IPS-18a (cell line): Measurements from ENCODE around the gene ATP8B4.

Source experiments
- H3K27ac ChIP-seq: one replicate; pipeline ENCODE4 v1.5.1; 2013; ENCODE audit warnings: low read length
- H3K27me3 ChIP-seq: one replicate; pipeline ENCODE4 v1.6.1; 2013; ENCODE audit warnings: mild to moderate bottlenecking, low read length; ENCODE audit not compliant: control insufficient read depth, insufficient read depth
- H3K36me3 ChIP-seq: one replicate; pipeline ENCODE4 v1.6.1; 2013; ENCODE audit warnings: low read depth, low read length; ENCODE audit not compliant: control insufficient read depth
- H3K4me1 ChIP-seq: one replicate; pipeline ENCODE4 v1.6.1; 2013; ENCODE audit warnings: low read depth, low read length; ENCODE audit not compliant: control insufficient read depth
- H3K4me3 ChIP-seq: one replicate; pipeline ENCODE4 v1.5.1; 2013; ENCODE audit warnings: low read length
- H3K9ac ChIP-seq: one replicate; pipeline ENCODE4 v1.6.1; 2013; ENCODE audit warnings: mild to moderate bottlenecking, low read length, moderate library complexity
- H3K9me3 ChIP-seq: one replicate; pipeline ENCODE4 v1.6.1; 2013; ENCODE audit warnings: low read depth, low read length; ENCODE audit not compliant: control insufficient read depth

The ATP8B4 gene

GRCh38 chr15:49916998-49917397 lies 202.0 kb downstream of the ATP8B4 start:
- Histone ChIP-seq H3K4me3 (no peak overlapping the region), H3K36me3 (no peaks in the 10 kb centered on the region), H3K4me1 (peaks cover 8% of the 10 kb centered on the region), H3K27ac (no peak overlapping the region), H3K9me3 (no peaks in the 10 kb centered on the region), H3K27me3 (no peaks in the 10 kb centered on the region), H3K9ac (no peak overlapping the region)

GRCh38 chr15:49915822-49916221 lies 203.2 kb downstream of the ATP8B4 start:
- Histone ChIP-seq H3K36me3 (no peaks in the 10 kb centered on the region), H3K9ac (no peak overlapping the region), H3K4me1 (no peaks in the 10 kb centered on the region), H3K27me3 (no peaks in the 10 kb centered on the region), H3K27ac (no peak overlapping the region), H3K4me3 (no peak overlapping the region), H3K9me3 (no peaks in the 10 kb centered on the region)

GRCh38 chr15:49908933-49909295 lies 210.1 kb downstream of the ATP8B4 start:
- Histone ChIP-seq H3K27me3 (no peaks in the 10 kb centered on the region), H3K36me3 (no peaks in the 10 kb centered on the region), H3K4me3 (no peak overlapping the region), H3K9ac (no peak overlapping the region), H3K9me3 (no peaks in the 10 kb centered on the region), H3K4me1 (no peaks in the 10 kb centered on the region), H3K27ac (no peak overlapping the region)

- Histone ChIP-seq H3K9ac (no peak overlapping the region), H3K27me3 (no peaks in the 10 kb centered on the region), H3K9me3 (no peaks in the 10 kb centered on the region)
These were observed 210.6 kb downstream of the ATP8B4 start for GRCh38 chr15:49908236-49908932.

GRCh38 chr15:49906966-49907365 lies 212.1 kb downstream of the ATP8B4 start:
- no peak overlapping the region for H3K9ac ChIP-seq
- no peaks in the 10 kb centered on the region for H3K36me3 ChIP-seq
- no peaks in the 10 kb centered on the region for H3K9me3 ChIP-seq
- H3K4me3 ChIP-seq: no peak overlapping the region
- H3K27me3 ChIP-seq: no peaks in the 10 kb centered on the region
- no peaks in the 10 kb centered on the region for H3K4me1 ChIP-seq
- H3K27ac ChIP-seq: no peak overlapping the region

More at GRCh38 chr15:49908236-49908932, 210.6 kb downstream of the ATP8B4 start:
- no peaks in the 10 kb centered on the region for H3K4me1 ChIP-seq
- H3K27ac ChIP-seq: no peak overlapping the region
- H3K4me3 ChIP-seq: no peak overlapping the region
- no peaks in the 10 kb centered on the region for H3K36me3 ChIP-seq

GRCh38 chr15:49905221-49905620 lies 213.8 kb downstream of the ATP8B4 start:
- no peak overlapping the region for H3K9ac ChIP-seq
- no peaks in the 10 kb centered on the region for H3K36me3 ChIP-seq
- no peaks in the 10 kb centered on the region for H3K9me3 ChIP-seq
- no peak overlapping the region for H3K4me3 ChIP-seq
- no peaks in the 10 kb centered on the region for H3K27me3 ChIP-seq
- no peaks in the 10 kb centered on the region for H3K4me1 ChIP-seq
- no peak overlapping the region for H3K27ac ChIP-seq

GRCh38 chr15:49904296-49904695 lies 214.7 kb downstream of the ATP8B4 start:
- H3K27me3 ChIP-seq: no peaks in the 10 kb centered on the region
- H3K36me3 ChIP-seq: no peaks in the 10 kb centered on the region
- no peak overlapping the region for H3K9ac ChIP-seq

GRCh38 chr15:49902685-49903501 lies 216.1 kb downstream of the ATP8B4 start:
- Histone ChIP-seq H3K9me3 (no peaks in the 10 kb centered on the region), H3K4me1 (no peaks in the 10 kb centered on the region), H3K27ac (no peak overlapping the region), H3K4me3 (no peak overlapping the region), H3K27me3 (no peaks in the 10 kb centered on the region), H3K9ac (no peak overlapping the region), H3K36me3 (no peaks in the 10 kb centered on the region)

More at GRCh38 chr15:49904296-49904695, 214.7 kb downstream of the ATP8B4 start:
- H3K27ac ChIP-seq: no peak overlapping the region
- no peak overlapping the region for H3K4me3 ChIP-seq
- H3K9me3 ChIP-seq: no peaks in the 10 kb centered on the region
- H3K4me1 ChIP-seq: no peaks in the 10 kb centered on the region

- Histone ChIP-seq H3K27me3 (no peaks in the 10 kb centered on the region), H3K4me1 (no peaks in the 10 kb centered on the region), H3K9me3 (no peaks in the 10 kb centered on the region), H3K4me3 (no peak overlapping the region), H3K9ac (no peak overlapping the region), H3K36me3 (no peaks in the 10 kb centered on the region), H3K27ac (no peak overlapping the region)
These were observed 216.9 kb downstream of the ATP8B4 start for GRCh38 chr15:49901996-49902684.

- Histone ChIP-seq H3K27me3 (no peaks in the 10 kb centered on the region), H3K9me3 (no peaks in the 10 kb centered on the region), H3K36me3 (no peaks in the 10 kb centered on the region), H3K9ac (no peak overlapping the region), H3K4me1 (peaks cover under 1% of the 10 kb centered on the region), H3K4me3 (no peak overlapping the region), H3K27ac (no peak overlapping the region)
These were observed 217.7 kb downstream of the ATP8B4 start for GRCh38 chr15:49901321-49901720.

GRCh38 chr15:49900903-49901235 lies 218.2 kb downstream of the ATP8B4 start:
- H3K9me3 ChIP-seq: no peaks in the 10 kb centered on the region
- no peak overlapping the region for H3K27ac ChIP-seq
- H3K36me3 ChIP-seq: no peaks in the 10 kb centered on the region
- no peak overlapping the region for H3K9ac ChIP-seq
- H3K4me1 ChIP-seq: peaks cover 5% of the 10 kb centered on the region
- no peaks in the 10 kb centered on the region for H3K27me3 ChIP-seq
- H3K4me3 ChIP-seq: no peak overlapping the region
